T-helper 1 cell (primary cell): Measurements from ENCODE around the gene CARD9.
"Not testable (repeated sequence)": the region's sequence is repeated elsewhere in the genome, so short reads cannot be mapped to it uniquely, and the experiment has no call there.

ENCODE experiments used
- DNase-seq, 5 donors: peaks; one replicate each; pipeline ENCODE4 v3.0.0-alpha.2; 2012 to 2020
- total RNA-seq, 4 donors: gene quantifications; one replicate each; lab custom pipeline; 2026; lab: John Stamatoyannopoulos, UW

CARD9 gene
- 0 to 0.23 (median 0) reads per million in 4 donors for total RNA-seq

DNA sequence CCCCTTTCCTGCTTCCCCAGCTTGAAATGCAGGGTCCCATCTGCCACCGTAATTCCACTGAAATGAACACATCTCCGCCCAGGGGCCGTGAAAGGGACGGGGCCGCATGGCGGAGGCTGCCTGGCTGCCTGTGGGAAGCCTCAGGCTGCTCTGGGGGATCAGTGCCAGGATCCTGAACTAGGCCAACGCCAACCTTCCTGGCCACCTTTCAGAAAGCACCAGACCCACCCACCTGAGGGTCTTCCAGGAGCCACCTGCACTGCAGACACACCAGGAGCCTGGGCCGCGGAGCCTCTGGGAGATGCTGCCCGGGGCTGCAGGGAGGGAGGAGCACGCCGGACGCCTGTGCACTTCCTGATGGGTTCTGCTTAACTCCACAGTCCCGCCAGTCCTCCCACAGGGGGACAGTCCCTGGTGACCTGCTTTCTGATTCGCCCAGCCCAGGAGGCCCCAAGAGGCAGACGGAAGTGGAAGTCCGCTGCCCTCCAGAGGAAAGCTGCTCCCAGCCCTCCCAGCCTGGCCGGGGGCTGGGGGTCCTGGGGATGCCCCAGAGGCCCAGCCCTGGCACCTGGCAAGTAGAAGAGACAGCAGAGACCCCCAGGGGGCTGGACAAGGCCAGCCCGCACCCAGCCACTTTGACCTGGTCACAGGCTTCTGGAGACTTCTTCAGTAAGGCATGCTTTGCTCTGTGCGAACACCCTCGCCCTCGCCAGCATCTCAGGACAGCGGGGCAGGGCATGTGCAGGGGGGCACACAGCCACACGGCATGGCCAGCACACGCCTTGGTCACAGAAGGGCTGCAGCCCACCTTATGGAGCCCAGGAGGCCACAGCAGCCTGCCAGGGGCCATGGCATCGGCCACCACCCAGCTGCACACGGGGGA is at the start of gene CARD9:
TSS of gene CARD9 (minus strand) at position 370 of the 883 bp plus-strand sequence. CDS start 1,591 bp downstream, outside the sequence.
- no peak for DNase-seq

GRCh38 chr9:136422876-136423275 is 49.4 kb upstream of the CARD9 start:
- DNase-seq = no peak

- no peak for DNase-seq
These were observed 48.3 kb upstream of the CARD9 start for GRCh38 chr9:136421791-136422190.

GRCh38 chr9:136419092-136419420 is 45.6 kb upstream of the CARD9 start:
- DNase-seq = no peak

DNA sequence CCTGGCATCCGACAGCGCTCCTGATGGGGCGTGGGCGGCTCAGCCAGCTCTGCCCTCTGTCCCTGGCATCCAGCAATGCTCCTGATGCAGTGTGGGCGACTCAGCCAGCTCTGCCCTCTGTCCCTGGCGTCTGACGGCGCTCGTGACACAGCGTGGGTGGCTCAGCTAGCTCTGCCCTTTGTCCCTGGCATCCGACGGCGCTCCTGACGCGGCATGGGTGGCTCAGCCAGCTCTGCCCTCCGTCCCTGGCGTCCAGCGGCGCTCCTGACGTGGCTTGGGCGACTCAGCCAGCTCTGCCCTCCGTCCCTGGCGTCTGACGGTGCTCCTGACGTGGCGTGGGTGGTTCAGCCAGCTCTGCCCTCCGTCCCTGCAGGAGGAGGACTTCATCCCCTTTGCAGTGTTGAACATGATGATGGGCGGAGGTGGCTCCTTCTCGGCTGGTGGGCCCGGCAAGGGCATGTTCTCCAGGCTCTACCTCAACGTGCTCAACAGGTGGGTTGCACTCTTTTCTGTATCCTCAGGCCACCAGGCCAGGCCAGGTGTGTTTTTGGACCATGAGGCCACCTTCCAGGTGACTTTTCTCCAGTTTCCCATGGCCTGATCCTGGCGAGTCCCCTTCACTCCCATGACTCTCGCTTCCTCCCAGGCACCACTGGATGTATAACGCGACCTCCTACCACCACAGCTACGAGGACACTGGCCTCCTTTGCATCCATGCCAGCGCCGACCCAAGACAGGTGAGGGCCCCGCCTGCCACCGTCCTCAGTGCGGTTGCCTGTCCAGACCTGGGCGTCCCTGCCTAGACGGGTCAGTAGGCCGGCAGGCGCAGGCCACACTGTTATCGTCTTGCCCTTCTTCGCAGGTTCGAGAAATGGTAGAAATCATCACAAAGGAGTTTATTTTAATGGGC is 45.0 kb upstream of the CARD9 start:
- no peak for DNase-seq

DNA sequence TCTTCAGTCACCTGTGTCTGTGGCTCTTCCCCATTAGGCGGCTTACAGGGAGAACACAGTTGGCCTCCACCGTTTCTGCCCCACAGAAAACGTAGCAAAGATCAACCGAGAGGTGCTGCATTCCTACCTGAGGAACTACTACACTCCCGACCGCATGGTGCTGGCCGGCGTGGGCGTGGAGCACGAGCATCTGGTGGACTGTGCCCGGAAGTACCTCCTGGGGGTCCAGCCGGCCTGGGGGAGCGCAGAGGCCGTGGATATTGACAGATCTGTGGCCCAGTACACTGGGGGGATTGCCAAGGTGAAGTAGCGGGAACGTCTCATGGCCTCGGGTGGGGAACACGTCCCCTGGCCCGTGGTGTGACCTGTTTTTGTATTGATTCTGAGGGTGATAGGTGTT is 43.4 kb upstream of the CARD9 start:
- no peak for DNase-seq

DNA sequence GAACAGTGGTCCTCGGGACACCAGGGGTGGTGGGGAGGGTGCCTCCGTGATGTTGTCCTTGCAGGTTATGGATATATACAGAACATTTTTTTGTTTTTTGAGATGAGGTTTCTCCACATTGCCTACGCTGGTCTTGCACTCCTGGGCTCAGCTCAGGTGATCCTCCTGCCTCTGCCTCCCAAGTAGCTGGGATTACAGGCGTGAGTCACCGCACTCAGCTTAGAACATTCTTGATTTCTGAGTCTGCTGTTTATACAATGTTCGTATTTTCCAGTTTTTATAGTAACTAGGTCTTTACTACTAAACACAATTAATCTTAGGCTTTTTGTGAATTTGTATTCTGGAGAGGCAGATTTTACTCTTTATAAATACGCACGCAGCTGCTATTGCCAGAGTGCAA is 43.0 kb upstream of the CARD9 start:
- no peak for DNase-seq

GRCh38 chr9:136412962-136413361 is 39.5 kb upstream of the CARD9 start:
- DNase-seq = no peak

DNA sequence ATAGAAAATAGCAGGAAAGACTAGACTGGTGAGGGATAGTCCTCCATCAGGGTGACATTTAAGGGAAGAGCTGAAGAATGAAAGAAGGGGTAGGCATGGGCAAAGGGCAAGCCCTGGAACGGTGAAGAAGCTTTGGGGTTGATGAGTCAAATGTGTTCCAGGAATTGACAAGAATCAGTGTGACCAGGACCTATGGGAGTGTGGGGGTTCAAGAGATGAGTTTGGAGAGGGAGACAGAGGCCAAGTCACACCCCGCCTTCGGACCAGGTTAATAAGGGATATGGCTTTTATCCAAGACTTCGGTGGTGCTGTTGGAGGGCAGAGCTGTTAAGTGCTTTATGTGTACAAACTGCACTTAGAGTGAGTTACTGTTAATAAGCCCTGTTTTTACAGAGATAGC is 37.9 kb upstream of the CARD9 start:
- DNase-seq = no peak

DNA sequence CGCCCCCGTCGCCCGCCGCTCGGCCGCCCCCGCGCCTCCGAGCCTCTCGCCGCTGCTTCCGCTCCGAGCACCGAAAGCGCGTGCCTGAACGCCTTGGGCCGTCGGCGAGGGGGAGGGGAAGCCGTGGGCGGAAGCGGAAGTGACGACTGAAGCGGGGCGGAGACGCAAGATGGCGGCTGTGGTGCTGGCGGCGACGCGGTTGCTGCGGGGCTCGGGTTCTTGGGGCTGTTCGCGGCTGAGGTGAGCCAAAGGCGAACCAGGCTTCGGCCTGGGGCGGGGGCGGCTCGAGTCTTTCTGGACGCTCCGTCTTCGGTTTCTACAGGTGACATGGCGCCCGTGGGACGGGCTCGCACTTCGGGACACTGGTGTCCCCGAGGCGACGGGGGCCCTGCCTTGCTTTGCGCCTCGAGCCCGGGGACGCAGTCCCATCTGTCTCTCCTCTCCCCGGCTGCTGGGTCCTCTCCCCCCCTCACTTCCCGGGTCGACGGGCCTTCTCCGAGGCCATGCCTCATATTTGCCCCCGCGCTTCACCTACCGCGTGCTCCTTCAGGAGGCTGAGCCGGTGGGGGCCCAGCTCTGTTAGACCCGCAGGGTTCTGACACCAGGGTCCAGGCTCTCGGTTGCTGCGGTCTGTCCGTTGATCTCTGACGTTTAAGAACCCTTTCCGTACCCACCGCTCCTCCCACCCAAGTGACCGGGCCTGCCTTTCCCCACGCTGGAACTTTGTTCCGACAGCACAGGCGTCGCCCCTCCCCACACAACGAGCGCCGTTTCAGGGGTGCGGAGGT is 37.2 kb upstream of the CARD9 start, which contains the start of the genes ENTR1 and PMPCA:
TSS of gene ENTR1 (minus strand) at position 115 of the 788 bp plus-strand sequence. CDS start 217 bp downstream, outside the sequence.
TSS of gene PMPCA (plus strand) at position 159 of the 788 bp plus-strand sequence. CDS start at position 170, 11 bp downstream.
- peak; percentile 85 to 94 (median 91) for DNase-seq

DNA sequence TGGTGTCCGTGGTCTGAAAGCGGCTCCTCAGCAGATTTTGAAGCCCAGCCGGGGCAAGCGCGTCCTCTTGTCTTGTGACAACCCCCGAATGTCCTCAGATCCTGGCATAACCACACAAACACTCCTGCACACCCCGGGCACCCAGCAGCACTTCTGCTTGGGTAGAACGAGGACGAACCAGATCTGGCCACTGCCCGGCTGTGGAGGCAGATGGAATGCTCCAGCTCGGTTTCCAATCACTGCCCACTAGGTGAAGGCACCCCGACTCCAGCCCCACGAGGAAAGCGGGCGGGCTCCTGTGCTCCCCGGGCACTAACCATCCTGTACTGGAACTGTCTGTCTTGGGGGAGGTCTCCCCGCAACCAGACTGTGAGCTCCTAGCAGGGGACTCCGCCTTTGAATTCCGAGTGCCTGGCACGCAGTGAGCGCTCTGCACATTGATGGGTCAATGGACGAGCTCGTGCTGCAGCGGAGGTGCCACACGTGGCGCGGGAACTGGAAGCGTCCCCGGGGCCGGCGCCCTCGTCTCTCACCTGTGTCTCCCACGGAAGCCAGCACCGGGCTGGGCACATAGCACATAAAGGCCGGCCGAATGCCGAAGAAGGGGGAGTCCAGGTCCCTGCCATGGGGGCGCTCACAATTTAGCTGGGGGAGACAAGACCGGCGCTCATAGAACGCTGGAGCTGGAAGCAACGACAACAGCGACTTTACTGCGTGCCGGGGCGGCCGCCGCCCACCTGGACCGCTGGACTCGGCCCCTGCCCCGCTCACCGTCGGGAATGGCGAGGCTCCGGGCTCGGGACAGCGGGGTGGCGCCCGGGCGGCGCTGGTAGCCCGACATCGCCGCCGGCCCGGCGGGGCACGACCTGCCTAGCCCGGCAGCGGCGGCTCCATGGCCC is 36.3 kb upstream of the CARD9 start:
- peak in 2 of 5 donors; percentile 25 to 45 for DNase-seq

DNA sequence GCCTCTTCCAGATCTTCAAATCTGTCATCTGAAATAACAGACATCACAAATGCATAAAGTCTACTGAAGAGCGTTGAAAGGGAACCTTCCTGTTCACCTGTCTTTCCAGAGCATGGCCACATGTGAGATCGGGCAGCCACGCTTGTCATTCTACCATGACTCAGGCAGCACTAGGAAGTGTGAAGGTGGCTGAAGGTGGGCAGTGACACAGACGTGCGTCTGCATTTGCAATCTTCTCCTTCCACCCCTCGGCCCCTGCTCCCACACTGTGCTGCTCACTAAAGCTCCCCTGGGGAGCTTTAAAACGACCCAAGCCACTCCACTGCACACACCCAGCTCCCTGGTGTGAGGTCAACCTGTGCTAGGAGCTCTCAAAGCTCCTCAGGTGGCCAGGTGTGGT is 34.4 kb upstream of the CARD9 start:
- DNase-seq = no peak

DNA sequence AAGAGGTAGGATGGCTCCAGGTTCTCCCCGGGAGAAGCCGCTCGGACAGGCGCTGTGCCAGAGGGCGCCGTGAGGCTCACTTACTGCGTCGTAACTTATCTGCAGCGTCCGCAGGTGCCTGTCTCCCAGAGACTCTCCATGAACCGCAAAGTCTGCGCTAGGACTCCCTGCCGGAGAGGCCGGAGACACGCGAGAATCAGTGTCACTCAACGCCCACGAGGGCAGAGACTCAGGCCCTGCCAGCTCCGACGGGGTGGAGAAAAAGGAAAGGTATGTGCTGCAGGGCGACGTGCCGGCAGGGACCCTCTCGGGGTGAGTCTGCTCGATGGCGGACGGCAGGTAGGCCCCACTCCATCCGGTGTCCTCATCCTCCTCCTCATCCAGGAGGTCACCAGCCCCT is 33.6 kb upstream of the CARD9 start:
- DNase-seq = not testable (repeated sequence)

DNA sequence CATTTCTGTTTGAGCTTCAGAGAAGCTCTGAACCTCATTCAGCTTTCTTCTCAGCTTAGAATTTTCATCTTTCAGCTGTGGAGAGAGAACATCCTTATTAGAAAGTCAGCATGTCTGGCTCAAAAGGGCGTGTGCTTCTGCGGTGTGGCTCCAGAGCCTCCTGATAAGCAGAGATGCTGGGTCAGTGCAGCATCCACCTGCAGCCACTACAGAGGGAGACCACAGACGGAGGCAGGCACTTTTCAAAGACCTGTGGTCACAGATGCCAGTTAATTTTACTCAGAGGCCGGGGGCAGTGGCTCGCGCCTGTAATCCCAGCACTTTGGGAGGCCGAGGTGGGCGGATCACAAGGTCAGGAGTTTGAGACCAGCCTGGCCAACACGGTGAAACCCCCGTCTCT is 32.4 kb upstream of the CARD9 start:
- DNase-seq = not testable (repeated sequence)

DNA sequence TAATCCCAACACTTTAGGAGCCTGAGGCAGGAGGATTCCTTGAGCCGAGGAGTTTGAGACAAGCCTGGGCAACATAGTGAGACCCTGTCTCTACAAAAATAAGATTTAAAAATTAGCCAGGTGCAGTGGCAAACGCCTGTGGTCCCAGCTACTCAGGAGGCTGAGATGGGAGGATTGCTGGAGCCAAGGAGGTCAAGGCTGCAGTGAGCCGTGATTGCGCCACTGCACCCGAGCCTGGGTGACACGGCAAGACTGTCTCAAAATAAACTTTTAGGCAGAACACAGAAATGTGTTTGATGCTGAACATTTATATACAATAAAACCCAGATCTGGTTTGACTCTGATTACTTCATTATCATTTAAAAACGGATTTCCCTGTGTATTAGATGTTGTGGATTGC is 32.0 kb upstream of the CARD9 start:
- no peak for DNase-seq

GRCh38 chr9:136404801-136405136 is 31.3 kb upstream of the CARD9 start:
- no peak for DNase-seq

DNA sequence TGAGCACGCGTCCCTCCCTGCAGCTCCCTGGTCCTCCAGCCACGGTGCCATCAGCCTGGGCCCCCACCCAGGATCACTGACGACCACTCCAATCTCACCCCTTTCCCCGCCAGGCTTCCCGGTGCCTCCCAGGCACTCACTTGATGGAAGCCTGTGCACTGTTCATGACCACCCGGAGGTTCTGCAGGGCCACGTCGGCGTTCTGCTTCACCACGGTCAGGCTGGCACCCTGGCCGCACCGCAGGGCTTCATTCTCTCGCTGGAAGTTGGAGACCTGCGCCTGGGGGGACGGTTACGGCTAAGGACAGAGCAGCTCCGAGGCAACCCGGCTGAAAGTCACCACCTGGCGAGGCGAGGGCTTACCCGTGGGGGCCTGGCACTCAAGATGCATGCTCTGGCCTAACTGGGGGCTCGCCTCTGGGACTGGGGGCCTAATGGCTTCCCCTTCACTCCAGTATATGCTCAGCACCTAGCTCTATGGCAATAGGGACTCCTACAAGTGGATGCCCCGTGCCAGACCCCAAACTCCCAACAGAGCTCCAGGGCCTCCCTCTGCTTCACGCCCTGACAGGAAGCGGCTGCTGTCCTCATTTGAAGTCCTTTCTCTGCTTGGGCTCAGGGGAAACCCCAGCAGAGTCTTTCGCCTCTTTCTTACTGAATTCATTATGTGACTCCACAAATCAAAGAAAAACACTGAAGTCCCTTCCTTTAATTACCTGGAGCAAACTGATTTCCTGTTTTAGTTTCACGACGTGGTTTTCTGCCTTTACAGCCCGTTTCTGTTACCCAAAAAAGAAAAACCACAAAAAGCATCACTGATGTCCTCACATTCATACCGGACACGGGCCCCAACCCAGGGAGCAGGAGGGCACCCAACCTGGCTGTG is 30.7 kb upstream of the CARD9 start:
- peak in 3 of 5 donors; percentile 19 to 57 (median 29) for DNase-seq

DNA sequence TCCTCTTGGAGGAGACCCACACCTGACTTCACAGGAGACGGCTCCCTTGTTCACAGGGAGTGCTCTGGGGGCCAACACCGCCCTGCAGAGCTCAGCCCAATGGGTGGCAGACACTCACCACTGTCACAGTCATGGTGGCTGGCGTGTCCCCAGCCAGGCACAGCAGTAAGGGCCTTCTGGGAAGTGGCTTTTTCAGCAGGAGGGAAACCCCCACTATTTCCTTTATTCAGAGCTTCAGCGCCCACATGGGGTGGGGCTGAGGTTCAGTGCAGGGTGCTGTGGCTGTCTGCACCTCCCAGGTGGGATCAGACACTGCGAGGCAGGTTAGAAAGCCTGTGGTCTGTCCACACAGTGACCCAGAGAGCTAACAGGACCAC is 30.1 kb upstream of the CARD9 start:
- peak; percentile 56 to 85 (median 65) for DNase-seq

- DNase-seq = no peak
These were observed 28.6 kb upstream of the CARD9 start for GRCh38 chr9:136402067-136402466.

DNA sequence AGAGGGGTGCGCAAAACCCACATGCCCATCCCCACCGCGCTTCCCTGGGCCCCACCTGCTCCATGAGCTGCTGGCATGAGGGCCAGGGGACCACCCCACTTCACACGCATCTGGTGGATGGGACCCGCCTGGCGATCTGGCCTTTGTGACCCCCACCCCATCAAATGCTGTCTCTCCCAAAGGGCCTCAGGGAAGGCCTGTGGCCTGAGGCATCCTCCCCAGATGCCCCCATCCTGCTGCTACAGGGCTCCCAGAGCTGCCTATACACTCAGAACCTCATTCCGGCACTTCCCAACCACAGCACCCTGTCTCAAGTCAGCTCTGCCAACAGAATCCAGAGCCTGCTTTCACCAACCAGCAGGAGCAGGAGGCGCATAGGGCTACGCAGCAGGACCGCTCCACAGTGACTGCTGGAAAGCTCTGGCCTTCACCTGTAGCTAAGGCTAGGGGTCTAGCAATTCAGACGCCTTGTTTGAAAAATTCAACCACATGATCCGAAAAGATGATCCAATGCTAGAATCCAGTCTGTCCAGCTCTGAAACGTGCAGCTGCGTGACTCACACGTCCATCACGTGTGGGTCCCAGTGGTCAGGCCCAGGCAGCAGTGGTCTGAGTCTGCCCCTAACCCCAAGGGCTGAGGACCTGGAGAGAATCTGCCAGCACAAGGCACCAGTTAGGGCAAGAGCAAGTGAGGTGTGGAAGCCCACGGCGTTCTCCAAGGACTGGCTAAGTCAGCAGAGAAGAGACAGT is 27.9 kb upstream of the CARD9 start:
- no peak for DNase-seq
